Colonic mucosa (tissue), 4 donors: ENCODE results near the gene REEP2. TPM values are rescaled to one million over a fixed set of nuclear protein-coding genes. Genes with fewer than 3 reads are reported as not detected.

Source experiments
- DNase-seq: peaks from one replicate; pipeline ENCODE4 v3.0.0-alpha.2; 2020
- H3K27ac ChIP-seq: fragments of 200-600 bp; one replicate; pipeline ENCODE4 v1.8.0; 2021
- H3K27me3 ChIP-seq: fragments of 200-600 bp; one replicate; pipeline ENCODE4 v1.8.0; 2021
- H3K36me3 ChIP-seq: fragments of 200-600 bp; one replicate; pipeline ENCODE4 v1.8.0; 2021
- H3K4me1 ChIP-seq: fragments of 200-600 bp; one replicate; pipeline ENCODE4 v1.8.0; 2021; ENCODE audit warnings: mild to moderate bottlenecking
- H3K4me3 ChIP-seq: fragments of 200-600 bp; one replicate; pipeline ENCODE4 v1.8.0; 2021
- H3K9ac ChIP-seq, 2 donors: one replicate each; pipeline ENCODE4 v1.7.0; 2013; ENCODE audit warnings: control low read depth in 2 of 2, low read depth in 2 of 2, low read length in 2 of 2
- H3K9me3 ChIP-seq: fragments of 200-600 bp; one replicate; pipeline ENCODE4 v1.8.0; 2021
- intact Hi-C: fragments of 100-400 bp; cut with DNase I; formaldehyde crosslinking; loops from one replicate; pipeline ENCODE4 v1.14.1; 2022
- total RNA-seq, 2 donors: library from RNA; stranded (reverse); fragmentation: NEBNext Ultra II Directional in 1 of 2; extraction: Animal tissue kit (Norgen Biotek cat#: 25700) in 1 of 2; gene quantifications; one replicate each; pipeline ENCODE4 v1.2.1, GENCODE V29; 2021
- TF ChIP-seq, protein P1 (sequence below): fragments of 200-600 bp; IDR thresholded peaks from one replicate; pipeline ENCODE4 v1.8.0; 2022; ENCODE audit warnings: antibody characterized with exemption, mild to moderate bottlenecking
- donor health status: healthy.
- donor health status: DM: no; HTN: no; CAD: no.
- donor health status: DM: no; HTN: no; CAD: no.

Gene REEP2
- total RNA-seq, 2 donors from 2014 or later: 0.42 to 3.2 TPM

DNA sequence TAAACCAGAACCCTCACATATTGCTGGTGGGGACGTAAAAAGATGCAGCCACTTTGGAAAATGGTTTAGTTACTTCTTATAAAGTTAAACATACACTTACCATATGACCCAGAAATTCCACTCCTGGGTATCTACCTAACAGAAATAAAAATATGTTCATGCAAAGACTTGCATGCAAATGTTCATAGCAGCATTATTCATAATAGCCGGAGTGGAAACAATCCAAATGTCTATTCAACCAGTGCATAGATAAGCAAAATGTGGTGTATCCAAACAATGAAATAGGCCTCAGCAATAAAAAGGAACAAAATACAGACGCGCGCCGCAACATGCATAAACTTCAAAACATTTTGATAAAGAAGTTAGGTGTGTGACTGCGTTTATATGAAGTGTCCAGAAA, 38.1 kb downstream of the REEP2 start:
- Histone ChIP-seq H3K9ac (no peak overlapping the region), H3K4me3 (no peak overlapping the region), H3K27me3 (no peaks in the 10 kb centered on the region), H3K4me1 (no peaks in the 10 kb centered on the region), H3K9me3 (no peaks in the 10 kb centered on the region), H3K27ac (no peak overlapping the region), H3K36me3 (no peaks in the 10 kb centered on the region)
- no peak for DNase-seq
- TF ChIP-seq, protein P1, sequence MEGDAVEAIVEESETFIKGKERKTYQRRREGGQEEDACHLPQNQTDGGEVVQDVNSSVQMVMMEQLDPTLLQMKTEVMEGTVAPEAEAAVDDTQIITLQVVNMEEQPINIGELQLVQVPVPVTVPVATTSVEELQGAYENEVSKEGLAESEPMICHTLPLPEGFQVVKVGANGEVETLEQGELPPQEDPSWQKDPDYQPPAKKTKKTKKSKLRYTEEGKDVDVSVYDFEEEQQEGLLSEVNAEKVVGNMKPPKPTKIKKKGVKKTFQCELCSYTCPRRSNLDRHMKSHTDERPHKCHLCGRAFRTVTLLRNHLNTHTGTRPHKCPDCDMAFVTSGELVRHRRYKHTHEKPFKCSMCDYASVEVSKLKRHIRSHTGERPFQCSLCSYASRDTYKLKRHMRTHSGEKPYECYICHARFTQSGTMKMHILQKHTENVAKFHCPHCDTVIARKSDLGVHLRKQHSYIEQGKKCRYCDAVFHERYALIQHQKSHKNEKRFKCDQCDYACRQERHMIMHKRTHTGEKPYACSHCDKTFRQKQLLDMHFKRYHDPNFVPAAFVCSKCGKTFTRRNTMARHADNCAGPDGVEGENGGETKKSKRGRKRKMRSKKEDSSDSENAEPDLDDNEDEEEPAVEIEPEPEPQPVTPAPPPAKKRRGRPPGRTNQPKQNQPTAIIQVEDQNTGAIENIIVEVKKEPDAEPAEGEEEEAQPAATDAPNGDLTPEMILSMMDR: no peak
- intact Hi-C loops: no loop called here

DNA sequence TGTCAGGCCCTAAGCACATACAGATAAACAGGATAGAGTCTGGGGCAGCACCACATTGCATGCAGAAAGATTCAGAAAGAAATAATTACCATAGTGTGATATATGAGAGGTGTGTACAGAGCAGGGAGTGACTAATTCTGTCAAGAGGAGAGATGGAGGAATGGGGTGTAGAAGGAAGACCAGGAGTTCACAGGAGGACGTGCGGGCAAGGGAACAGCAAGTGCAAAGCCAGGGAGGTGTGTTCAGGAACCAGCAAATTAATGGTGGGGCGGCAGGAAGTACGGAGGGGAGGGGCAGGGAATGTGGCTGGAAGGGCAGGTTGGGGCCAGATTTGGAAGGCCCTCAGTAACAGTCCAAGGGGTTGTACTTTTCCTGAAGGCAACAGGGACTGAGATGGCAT, 43.8 kb downstream of the REEP2 start:
- Histone ChIP-seq H3K4me3 (no peak overlapping the region), H3K9me3 (no peaks in the 10 kb centered on the region), H3K9ac (no peak overlapping the region), H3K27me3 (no peaks in the 10 kb centered on the region), H3K27ac (no peak overlapping the region), H3K4me1 (no peaks in the 10 kb centered on the region), H3K36me3 (no peaks in the 10 kb centered on the region)
- intact Hi-C loops: no loop called here
- TF ChIP-seq, protein P1: no peak
- no peak for DNase-seq

- no peak for DNase-seq
- peaks cover 17% of the 10 kb centered on the region for H3K27me3 ChIP-seq
- intact Hi-C loops: no loop called here
- H3K4me1 ChIP-seq: no peaks in the 10 kb centered on the region
- TF ChIP-seq, protein P1: no peak
- no peak overlapping the region for H3K27ac ChIP-seq
- H3K9me3 ChIP-seq: no peaks in the 10 kb centered on the region
- H3K4me3 ChIP-seq: no peak overlapping the region
- no peak overlapping the region for H3K9ac ChIP-seq
- no peaks in the 10 kb centered on the region for H3K36me3 ChIP-seq
These were observed 49.7 kb downstream of the REEP2 start for GRCh38 chr5:138488481-138488945.

DNA sequence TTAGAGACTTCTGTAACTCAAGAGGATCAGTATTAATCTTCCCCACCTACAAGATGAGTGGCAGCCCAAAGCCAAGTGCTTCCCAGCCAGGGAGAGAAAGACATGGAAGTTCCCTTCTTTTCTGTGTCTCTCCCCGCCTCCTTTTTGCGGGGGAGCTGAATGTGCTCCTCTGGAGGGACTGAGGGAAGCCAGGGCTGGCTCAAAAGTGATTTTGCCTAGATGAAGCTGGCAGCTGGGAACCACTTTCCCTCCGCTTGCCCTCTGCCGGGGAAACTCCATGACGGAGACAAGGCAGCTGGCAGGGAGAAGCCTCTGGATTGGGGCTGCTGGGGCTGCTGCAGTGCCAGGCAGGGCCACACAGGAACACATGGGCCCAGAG, 50.8 kb downstream of the REEP2 start:
- no peak for DNase-seq
- Histone ChIP-seq H3K9ac (no peak overlapping the region), H3K4me1 (no peaks in the 10 kb centered on the region), H3K36me3 (no peaks in the 10 kb centered on the region), H3K27ac (no peak overlapping the region), H3K9me3 (no peaks in the 10 kb centered on the region), H3K4me3 (no peak overlapping the region), H3K27me3 (peaks cover 17% of the 10 kb centered on the region)
- TF ChIP-seq, protein P1: no peak
- intact Hi-C loops: loop anchor here (5.0 kb wide), 1 partner anchor 32 kb away; no protein-coding TSS in a partner anchor

GRCh38 chr5:138490648-138491283, 51.9 kb downstream of the REEP2 start:
- Histone ChIP-seq H3K27ac (no peak overlapping the region), H3K9ac (peak overlapping the region in 1 of 2 donors; percentile 40), H3K9me3 (no peaks in the 10 kb centered on the region), H3K27me3 (peaks cover 17% of the 10 kb centered on the region), H3K36me3 (no peaks in the 10 kb centered on the region), H3K4me3 (no peak overlapping the region), H3K4me1 (no peaks in the 10 kb centered on the region)
- DNase-seq: no peak
- intact Hi-C loops: loop anchor here (5.0 kb wide), 1 partner anchor 33 kb away; no protein-coding TSS in a partner anchor
- TF ChIP-seq, protein P1: no peak
